CD14-positive monocyte (primary cell): ENCODE measurements around the gene ANXA4. TPM values are rescaled to one million over a fixed set of nuclear protein-coding genes. Genes with fewer than 3 reads are reported as not detected.

Experiments
- DNase-seq, 3 donors: peaks; one replicate each; pipeline ENCODE4 v3.0.0-alpha.2; 2011 to 2022
- H2AFZ ChIP-seq: 2 replicates; pipeline ENCODE4 v1.6.0; 2012; ENCODE audit warnings: mild to moderate bottlenecking, low read depth, low read length, inconsistent platforms; ENCODE audit not compliant: insufficient read depth, poor library complexity, severe bottlenecking
- H3K27ac ChIP-seq, 2 donors: 1 replicate in 1 of 2; 2 replicates in 1 of 2; pipeline ENCODE4 v1.5.1; 2012 to 2013; ENCODE audit warnings: low read length in 2 of 2, control low read depth in 1 of 2, inconsistent platforms in 1 of 2, low read depth in 1 of 2, mild to moderate bottlenecking in 1 of 2
- H3K27me3 ChIP-seq, 2 donors: one replicate each; pipeline versions ENCODE4 v1.6.0 to v1.6.1; 2011 to 2013; ENCODE audit warnings: low read length in 2 of 2; ENCODE audit not compliant: control insufficient read depth in 2 of 2, insufficient read depth in 2 of 2
- H3K36me3 ChIP-seq, 2 donors: replicated peaks in 1 of 2; 1 replicate in 1 of 2; 2 replicates in 1 of 2; pipeline versions ENCODE4 v1.5.1 to v1.6.1; 2012 to 2013; ENCODE audit warnings: low read length in 2 of 2, control low read depth in 1 of 2, inconsistent platforms in 1 of 2, mild to moderate bottlenecking in 1 of 2; ENCODE audit not compliant: insufficient read depth in 2 of 2, control insufficient read depth in 1 of 2
- H3K4me1 ChIP-seq, 2 donors: 1 replicate in 1 of 2; 2 replicates in 1 of 2; pipeline versions ENCODE4 v1.5.1 to v1.6.1; 2012 to 2013; ENCODE audit warnings: low read length in 2 of 2, control low read depth in 1 of 2, inconsistent platforms in 1 of 2, mild to moderate bottlenecking in 1 of 2, moderate library complexity in 1 of 2; ENCODE audit not compliant: insufficient read depth in 2 of 2, control insufficient read depth in 1 of 2
- H3K4me2 ChIP-seq: replicated peaks from 2 replicates; pipeline ENCODE3; 2012; ENCODE audit warnings: low read length, moderate library complexity, mild to moderate bottlenecking; ENCODE audit not compliant: poor library complexity, severe bottlenecking; ENCODE audit errors: extremely low read depth
- H3K4me3 ChIP-seq, 3 experiments: fragments of 200-600 bp in 1 of 3; sonication (generic) in 1 of 3; replicated peaks in 1 of 3; 1 replicate in 2 of 3; 2 replicates in 1 of 3; pipeline ENCODE4 v1.5.1; 2011 to 2013; ENCODE audit warnings: low read length in 3 of 3, mild to moderate bottlenecking in 3 of 3, control low read depth in 2 of 3, low read depth in 2 of 3, inconsistent platforms in 1 of 3, moderate library complexity in 1 of 3
- H3K79me2 ChIP-seq: 2 replicates; pipeline ENCODE4 v1.6.0; 2012; ENCODE audit warnings: mild to moderate bottlenecking, control low read depth, inconsistent platforms, low read length, moderate library complexity; ENCODE audit not compliant: insufficient read depth
- H3K9ac ChIP-seq: 2 replicates; pipeline ENCODE4 v1.6.0; 2017; ENCODE audit warnings: low read length, mild to moderate bottlenecking; ENCODE audit not compliant: insufficient read depth, poor library complexity, severe bottlenecking
- H3K9me3 ChIP-seq, 2 donors: replicated peaks in 1 of 2; 1 replicate in 1 of 2; 2 replicates in 1 of 2; pipeline versions ENCODE4 v1.5.1 to v1.6.1; 2012 to 2013; ENCODE audit warnings: low read length in 2 of 2, control low read depth in 1 of 2; ENCODE audit not compliant: control insufficient read depth in 1 of 2, insufficient read depth in 1 of 2
- H4K20me1 ChIP-seq: 2 replicates; pipeline ENCODE4 v1.6.0; 2012; ENCODE audit warnings: mild to moderate bottlenecking, low read length, control low read depth, moderate library complexity; ENCODE audit not compliant: insufficient read depth
- H3K27ac Mint-ChIP-seq, 7 donors: one replicate each; pipeline ENCODE4 v1.8.0; 2020; ENCODE audit warnings: mild to moderate bottlenecking in 7 of 7, mixed read lengths in 7 of 7, moderate library complexity in 6 of 7, inconsistent platforms in 2 of 7
- H3K27me3 Mint-ChIP-seq, 3 donors: one replicate each; pipeline ENCODE4 v1.8.0; 2021 to 2022; ENCODE audit warnings: low read depth in 3 of 3, mild to moderate bottlenecking in 3 of 3, mixed read lengths in 3 of 3, moderate library complexity in 3 of 3, inconsistent platforms in 1 of 3
- H3K36me3 Mint-ChIP-seq, 2 donors: one replicate each; pipeline ENCODE4 v1.8.0; 2020; ENCODE audit warnings: mixed read lengths in 2 of 2, inconsistent platforms in 1 of 2, mild to moderate bottlenecking in 1 of 2
- H3K4me1 Mint-ChIP-seq: one replicate; pipeline ENCODE4 v1.8.0; 2020; ENCODE audit warnings: mild to moderate bottlenecking, mixed read lengths
- H3K4me3 Mint-ChIP-seq, 2 donors: one replicate each; pipeline ENCODE4 v1.8.0; 2020; ENCODE audit warnings: mild to moderate bottlenecking in 2 of 2, mixed read lengths in 2 of 2, moderate library complexity in 1 of 2
- H3K9me3 Mint-ChIP-seq, 7 donors: one replicate each; pipeline ENCODE4 v1.8.0; 2020 to 2022; ENCODE audit warnings: mixed read lengths in 7 of 7, mild to moderate bottlenecking in 6 of 7, moderate library complexity in 6 of 7, inconsistent platforms in 2 of 7
- WGBS: methylation state at CpG from one replicate; pipeline ENCODE4 v1.1.5; 2013; ENCODE audit warnings: missing lambda C conversion rate; ENCODE audit not compliant: insufficient coverage; 5-methylcytosine and 5-hydroxymethylcytosine counted together
- intact Hi-C, 2 donors: fragments of 100-400 bp; cut with micrococcal nuclease; formaldehyde crosslinking; loops; one replicate each; pipeline versions ENCODE4 v1.15.0 to v1.15.1; 2023
- polyA plus RNA-seq, 3 donors: library from polyadenylated mRNA; depleted of rRNA in 1 of 3; unstranded in 2 of 3; stranded (reverse) in 1 of 3; fragments of 300-500 nt in 2 of 3; fragments of >200 nt in 1 of 3; fragmentation: Illumina TruSeq in 2 of 3; gene quantifications; 1 replicate in 2 of 3; 2 replicates in 1 of 3; pipeline ENCODE4 v1.2.3, GENCODE V29; 2012 to 2021
- TF ChIP-seq, protein P1 (sequence below): fragments of 200-600 bp; IDR thresholded peaks from one replicate; pipeline ENCODE4 v1.8.0; 2022; ENCODE audit warnings: antibody characterized with exemption, mild to moderate bottlenecking

Gene ANXA4
- polyA plus RNA-seq, 3 donors: 30.0 to 95.7 (median 64.7) TPM

DNA sequence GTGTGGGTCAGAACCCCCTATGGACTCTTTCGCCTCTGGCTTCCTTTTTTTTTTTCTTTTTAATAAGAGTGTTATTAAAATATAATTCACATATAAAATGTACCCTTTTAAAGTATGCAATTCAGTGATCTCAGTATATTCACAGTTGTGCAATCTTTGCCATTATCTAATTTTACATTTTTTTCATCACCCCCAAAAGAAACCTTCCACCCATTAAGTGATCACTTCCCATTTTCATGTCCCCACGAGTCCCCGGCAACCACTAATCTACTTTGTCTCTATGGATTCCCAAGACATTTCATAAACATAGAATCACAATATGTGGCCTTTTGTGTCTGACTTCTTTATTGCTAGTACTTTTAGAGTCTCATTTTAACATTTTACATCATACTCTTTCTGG, 38.7 kb upstream of the ANXA4 start:
- H3K36me3 Mint-ChIP-seq: peaks cover 0 to 2% of the 10 kb centered on the region in 2 donors
- H3K4me1 Mint-ChIP-seq: peaks cover 45% of the 10 kb centered on the region
- H2AFZ ChIP-seq: no peak overlapping the region
- peak overlapping the region in 1 of 2 donors; percentile 66 for H3K4me3 Mint-ChIP-seq
- H3K27ac ChIP-seq: peak overlapping the region in 1 of 2 donors; percentile 87
- TF ChIP-seq, protein P1, sequence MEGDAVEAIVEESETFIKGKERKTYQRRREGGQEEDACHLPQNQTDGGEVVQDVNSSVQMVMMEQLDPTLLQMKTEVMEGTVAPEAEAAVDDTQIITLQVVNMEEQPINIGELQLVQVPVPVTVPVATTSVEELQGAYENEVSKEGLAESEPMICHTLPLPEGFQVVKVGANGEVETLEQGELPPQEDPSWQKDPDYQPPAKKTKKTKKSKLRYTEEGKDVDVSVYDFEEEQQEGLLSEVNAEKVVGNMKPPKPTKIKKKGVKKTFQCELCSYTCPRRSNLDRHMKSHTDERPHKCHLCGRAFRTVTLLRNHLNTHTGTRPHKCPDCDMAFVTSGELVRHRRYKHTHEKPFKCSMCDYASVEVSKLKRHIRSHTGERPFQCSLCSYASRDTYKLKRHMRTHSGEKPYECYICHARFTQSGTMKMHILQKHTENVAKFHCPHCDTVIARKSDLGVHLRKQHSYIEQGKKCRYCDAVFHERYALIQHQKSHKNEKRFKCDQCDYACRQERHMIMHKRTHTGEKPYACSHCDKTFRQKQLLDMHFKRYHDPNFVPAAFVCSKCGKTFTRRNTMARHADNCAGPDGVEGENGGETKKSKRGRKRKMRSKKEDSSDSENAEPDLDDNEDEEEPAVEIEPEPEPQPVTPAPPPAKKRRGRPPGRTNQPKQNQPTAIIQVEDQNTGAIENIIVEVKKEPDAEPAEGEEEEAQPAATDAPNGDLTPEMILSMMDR: no peak
- H3K9ac ChIP-seq: no peak overlapping the region
- peaks cover 0 to 5% (median 0%) of the 10 kb centered on the region in 7 donors for H3K9me3 Mint-ChIP-seq
- peak overlapping the region; percentile 26 for H3K4me2 ChIP-seq
- no peaks in the 10 kb centered on the region for H3K79me2 ChIP-seq
- H3K27me3 ChIP-seq: no peaks in the 10 kb centered on the region
- no peaks in the 10 kb centered on the region for H4K20me1 ChIP-seq
- 0% methylated on average over 2 of the region's 3 CpGs for WGBS
- no peaks in the 10 kb centered on the region for H3K36me3 ChIP-seq
- H3K4me1 ChIP-seq: peaks cover 32 to 42% of the 10 kb centered on the region in 2 donors
- peak; percentile 38 to 47 (median 39) for DNase-seq
- H3K27ac Mint-ChIP-seq: peak overlapping the region; percentile 81 to 98 (median 95)
- no peaks in the 10 kb centered on the region for H3K9me3 ChIP-seq
- no peak overlapping the region for H3K4me3 ChIP-seq
- intact Hi-C loops: no loop called here
- H3K27me3 Mint-ChIP-seq: peaks cover 0 to 4% (median 0%) of the 10 kb centered on the region in 3 donors

GRCh38 chr2:69704446-69704845, 37.5 kb upstream of the ANXA4 start:
- intact Hi-C loops: no loop called here
- Mint-ChIP-seq H3K27me3 (peaks cover 0 to 4% (median 0%) of the 10 kb centered on the region in 3 donors), H3K36me3 (no peaks in the 10 kb centered on the region), H3K4me1 (peaks cover 45% of the 10 kb centered on the region), H3K4me3 (peak overlapping the region; percentile 25 to 83), H3K9me3 (peaks cover 0 to 5% (median 0%) of the 10 kb centered on the region in 7 donors), H3K27ac (peak overlapping the region; percentile 88 to 98 (median 95))
- H2AFZ ChIP-seq: peak overlapping the region; percentile 86
- peak overlapping the region; percentile 29 for H3K9ac ChIP-seq
- H3K9me3 ChIP-seq: no peaks in the 10 kb centered on the region
- H3K4me3 ChIP-seq: peak overlapping the region in 2 of 3 experiments; percentile 22 to 65
- H3K27me3 ChIP-seq: no peaks in the 10 kb centered on the region
- WGBS: 7% methylated on average over 3 of the region's 5 CpGs
- H3K4me2 ChIP-seq: peak overlapping the region; percentile 45
- TF ChIP-seq, protein P1: no peak
- H3K79me2 ChIP-seq: no peaks in the 10 kb centered on the region
- peak; percentile 22 to 47 (median 35) for DNase-seq
- H4K20me1 ChIP-seq: no peaks in the 10 kb centered on the region
- H3K27ac ChIP-seq: peak overlapping the region; percentile 75 to 87
- H3K36me3 ChIP-seq: no peaks in the 10 kb centered on the region
- peaks cover 32 to 42% of the 10 kb centered on the region in 2 donors for H3K4me1 ChIP-seq
